BE2C (cell line): Measurements from ENCODE around the gene COL6A3.

Source experiments
- DNase-seq: peaks from one replicate; pipeline ENCODE4 v3.0.0-alpha.2; 2020
- H3K27me3 ChIP-seq: fragments of 250-450 bp; sonication (Bioruptor Pico); 2 replicates; pipeline ENCODE4 v1.5.1; 2020; ENCODE audit warnings: mild to moderate bottlenecking
- H3K36me3 ChIP-seq: fragments of 250-450 bp; sonication (Bioruptor Pico); 2 replicates; pipeline ENCODE4 v1.5.1; 2020; ENCODE audit warnings: mild to moderate bottlenecking
- H3K4me1 ChIP-seq: fragments of 250-450 bp; sonication (Bioruptor Pico); 2 replicates; pipeline ENCODE4 v1.5.1; 2020
- H3K4me3 ChIP-seq: 2 replicates; pipeline ENCODE4 v1.5.1; 2011; ENCODE audit warnings: low read depth, low read length
- H3K9me3 ChIP-seq: fragments of 250-450 bp; sonication (Bioruptor Pico); 2 replicates; pipeline ENCODE4 v1.5.1; 2020
- TF ChIP-seq, protein P1 (sequence below): IDR thresholded peaks from 2 replicates; pipeline ENCODE4 v1.5.1; 2012; ENCODE audit warnings: mild to moderate bottlenecking, low read depth, low read length

The COL6A3 gene

GRCh38 chr2:237320801-237321560 is 93.0 kb downstream of the COL6A3 start:
- no peak for DNase-seq
- Histone ChIP-seq H3K4me1 (peaks cover 16% of the 10 kb centered on the region), H3K36me3 (no peaks in the 10 kb centered on the region), H3K27me3 (no peaks in the 10 kb centered on the region), H3K4me3 (no peak overlapping the region), H3K9me3 (no peaks in the 10 kb centered on the region)
- TF ChIP-seq, protein P1, sequence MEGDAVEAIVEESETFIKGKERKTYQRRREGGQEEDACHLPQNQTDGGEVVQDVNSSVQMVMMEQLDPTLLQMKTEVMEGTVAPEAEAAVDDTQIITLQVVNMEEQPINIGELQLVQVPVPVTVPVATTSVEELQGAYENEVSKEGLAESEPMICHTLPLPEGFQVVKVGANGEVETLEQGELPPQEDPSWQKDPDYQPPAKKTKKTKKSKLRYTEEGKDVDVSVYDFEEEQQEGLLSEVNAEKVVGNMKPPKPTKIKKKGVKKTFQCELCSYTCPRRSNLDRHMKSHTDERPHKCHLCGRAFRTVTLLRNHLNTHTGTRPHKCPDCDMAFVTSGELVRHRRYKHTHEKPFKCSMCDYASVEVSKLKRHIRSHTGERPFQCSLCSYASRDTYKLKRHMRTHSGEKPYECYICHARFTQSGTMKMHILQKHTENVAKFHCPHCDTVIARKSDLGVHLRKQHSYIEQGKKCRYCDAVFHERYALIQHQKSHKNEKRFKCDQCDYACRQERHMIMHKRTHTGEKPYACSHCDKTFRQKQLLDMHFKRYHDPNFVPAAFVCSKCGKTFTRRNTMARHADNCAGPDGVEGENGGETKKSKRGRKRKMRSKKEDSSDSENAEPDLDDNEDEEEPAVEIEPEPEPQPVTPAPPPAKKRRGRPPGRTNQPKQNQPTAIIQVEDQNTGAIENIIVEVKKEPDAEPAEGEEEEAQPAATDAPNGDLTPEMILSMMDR, result no peak

GRCh38 chr2:237319887-237320286 is 94.1 kb downstream of the COL6A3 start:
- no peak overlapping the region for H3K4me3 ChIP-seq
- no peaks in the 10 kb centered on the region for H3K27me3 ChIP-seq
- no peaks in the 10 kb centered on the region for H3K36me3 ChIP-seq
- no peak for DNase-seq
- TF ChIP-seq, protein P1, result no peak
- peaks cover 16% of the 10 kb centered on the region for H3K4me1 ChIP-seq
- no peaks in the 10 kb centered on the region for H3K9me3 ChIP-seq

- no peak overlapping the region for H3K4me3 ChIP-seq
- no peaks in the 10 kb centered on the region for H3K27me3 ChIP-seq
- TF ChIP-seq, protein P1, result no peak
- no peaks in the 10 kb centered on the region for H3K9me3 ChIP-seq
- no peaks in the 10 kb centered on the region for H3K36me3 ChIP-seq
- peaks cover 13% of the 10 kb centered on the region for H3K4me1 ChIP-seq
- DNase-seq, result no peak
Measured at GRCh38 chr2:237319086-237319820, 94.7 kb downstream of the COL6A3 start.

DNA sequence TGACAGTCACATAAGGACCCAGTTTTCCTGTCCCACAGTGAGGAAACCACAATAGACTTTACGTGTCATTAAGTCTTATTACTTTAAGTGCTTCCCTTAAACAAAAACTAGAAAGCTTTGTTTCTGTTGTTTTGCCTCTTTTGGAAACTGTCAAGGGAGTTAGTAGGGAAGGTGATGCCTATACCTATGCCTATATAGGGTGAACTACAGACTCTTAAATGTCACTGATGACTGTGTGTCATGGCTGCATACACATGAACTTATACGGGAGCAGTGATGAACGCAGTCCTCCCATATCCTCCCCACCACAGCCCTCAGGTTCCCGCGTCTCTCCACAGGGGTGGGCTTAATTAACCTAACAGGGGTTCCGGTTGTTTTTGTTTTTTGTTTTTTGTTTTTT is 97.6 kb downstream of the COL6A3 start:
- DNase-seq, result no peak
- TF ChIP-seq, protein P1, result no peak
- no peak overlapping the region for H3K4me3 ChIP-seq
- H3K9me3 ChIP-seq, result no peaks in the 10 kb centered on the region
- H3K36me3 ChIP-seq, result no peaks in the 10 kb centered on the region
- H3K4me1 ChIP-seq, result peaks cover 11% of the 10 kb centered on the region
- H3K27me3 ChIP-seq, result no peaks in the 10 kb centered on the region

GRCh38 chr2:237315829-237316225 is 98.1 kb downstream of the COL6A3 start:
- H3K4me1 ChIP-seq, result peaks cover 11% of the 10 kb centered on the region
- TF ChIP-seq, protein P1, result no peak

More at GRCh38 chr2:237315829-237316225, 98.1 kb downstream of the COL6A3 start:
- Histone ChIP-seq H3K4me3 (no peak overlapping the region), H3K27me3 (no peaks in the 10 kb centered on the region), H3K9me3 (no peaks in the 10 kb centered on the region), H3K36me3 (no peaks in the 10 kb centered on the region)
- no peak for DNase-seq
